HG03196 (cell line): Measurements from ENCODE around the gene MAGI2.

Experiments
- ATAC-seq: cut with Tn5 transposase; IDR thresholded peaks from one replicate; pipeline ENCODE4 v1.9.1; 2021; ENCODE audit not compliant: unreplicated experiment

Gene MAGI2

GRCh38 chr7:77985974-77986339 lies 1467.5 kb downstream of the MAGI2 start:
- ATAC-seq = no peak

GRCh38 chr7:77985232-77985973 lies 1468.1 kb downstream of the MAGI2 start:
- ATAC-seq = no peak

- ATAC-seq = no peak
Measured at GRCh38 chr7:77983973-77984372, 1469.5 kb downstream of the MAGI2 start.

GRCh38 chr7:77982926-77983550 lies 1470.4 kb downstream of the MAGI2 start:
- no peak for ATAC-seq

GRCh38 chr7:77980087-77980713 lies 1473.3 kb downstream of the MAGI2 start:
- no peak for ATAC-seq

GRCh38 chr7:77979219-77979618 lies 1474.2 kb downstream of the MAGI2 start:
- no peak for ATAC-seq

DNA sequence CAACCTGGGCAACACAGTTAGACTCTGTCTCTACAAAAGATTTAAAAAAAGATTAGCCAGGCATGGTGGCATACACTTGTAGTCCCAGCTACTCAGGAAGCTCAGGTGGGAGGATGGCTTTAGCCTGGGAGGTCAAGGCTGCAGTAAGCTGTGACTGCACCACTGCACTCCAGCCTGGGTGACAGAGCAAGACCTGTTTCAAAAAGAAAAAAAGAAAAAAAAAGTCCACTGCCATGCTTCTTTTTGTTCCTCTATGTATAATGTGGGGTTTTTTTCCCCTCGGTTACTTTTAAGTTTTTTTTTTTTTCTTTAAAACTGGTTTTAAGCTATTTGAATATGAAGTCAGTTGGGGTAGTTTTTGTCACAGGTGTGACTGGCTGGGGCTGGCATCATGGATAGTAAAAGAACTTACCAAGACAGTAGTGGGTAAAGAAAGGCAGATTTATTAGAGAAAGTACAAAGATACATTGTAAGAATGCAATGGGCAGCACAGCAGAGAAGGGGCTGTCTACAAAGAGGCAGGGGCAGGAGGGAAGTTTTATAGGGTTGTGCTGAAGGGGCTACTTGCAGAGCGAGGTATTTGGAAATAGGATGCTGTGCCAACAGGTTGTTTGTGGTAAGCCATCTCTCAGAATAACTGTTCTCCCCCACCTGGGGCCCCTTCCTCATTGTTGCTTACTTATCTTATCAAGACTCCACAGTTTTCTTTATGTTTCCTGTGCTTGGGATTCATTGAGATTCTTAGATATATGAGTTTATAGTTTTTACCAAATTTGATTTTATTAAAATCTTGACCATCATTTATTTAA lies 1477.6 kb downstream of the MAGI2 start:
- ATAC-seq = no peak

DNA sequence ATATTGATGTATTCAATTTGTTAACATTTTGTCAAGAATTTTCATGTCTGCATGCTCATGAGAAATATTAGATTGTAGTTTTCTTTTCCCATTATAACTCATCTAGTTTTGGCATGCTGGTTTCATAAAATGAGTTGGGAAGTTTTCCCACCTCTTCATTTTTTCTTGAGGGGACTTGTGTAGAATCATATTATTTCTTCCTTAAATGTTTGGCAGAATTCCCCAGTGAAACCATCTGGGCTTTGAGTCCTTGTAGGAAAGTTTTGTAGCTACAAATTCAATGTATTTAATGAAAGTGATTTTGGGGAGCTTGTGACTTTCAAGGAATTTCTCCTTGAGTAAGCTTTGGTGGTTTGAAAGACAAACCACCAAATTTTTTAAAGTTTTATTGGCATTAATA lies 1481.7 kb downstream of the MAGI2 start:
- no peak for ATAC-seq

DNA sequence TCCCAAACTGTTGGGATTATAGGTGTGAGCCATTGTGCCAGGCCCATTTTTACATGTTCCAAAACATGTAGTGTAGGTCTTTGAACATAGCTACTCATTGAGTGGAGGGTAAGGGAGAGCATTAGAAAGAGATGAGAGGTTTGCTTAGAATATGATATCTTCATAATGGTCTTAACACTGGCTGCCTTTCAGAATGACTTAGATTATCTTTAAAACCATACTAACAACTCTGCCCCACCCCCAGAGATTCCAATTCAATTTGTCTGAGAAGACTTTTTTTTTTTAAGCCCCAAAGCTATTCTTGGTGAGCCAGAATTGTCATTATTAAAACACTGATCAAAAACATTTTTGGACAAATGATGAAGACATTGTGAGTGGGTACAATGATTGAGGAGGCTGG lies 1486.0 kb downstream of the MAGI2 start:
- ATAC-seq = no peak
